ENCODE measurements around the gene NRP1.
"Not testable (repeated sequence)": the region's sequence is repeated elsewhere in the genome, so short reads cannot be mapped to it uniquely, and the experiment has no call there.

The NRP1 gene

GRCh38 chr10:33233635-33234034 is 100.8 kb downstream of the NRP1 start:
- DNase-seq, result no peak

DNA sequence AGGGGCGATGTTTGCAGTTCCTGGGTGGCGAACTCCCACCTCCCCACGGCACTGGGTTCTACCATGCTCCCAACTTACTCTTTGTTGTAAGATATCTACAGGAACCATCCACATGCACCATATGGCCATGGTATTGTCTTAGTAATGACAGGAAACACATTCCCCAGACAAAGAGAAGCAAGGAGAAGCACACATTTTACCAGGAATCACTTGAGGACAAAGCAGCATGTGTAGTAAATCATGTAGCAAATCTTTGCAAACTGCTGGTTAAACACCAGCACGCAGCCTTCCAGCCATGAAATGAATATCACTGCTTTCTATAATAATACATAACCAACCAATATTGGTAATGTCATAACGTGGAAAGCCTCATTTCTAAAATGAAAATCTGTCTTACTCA is 101.2 kb downstream of the NRP1 start:
- DNase-seq, result no peak

DNA sequence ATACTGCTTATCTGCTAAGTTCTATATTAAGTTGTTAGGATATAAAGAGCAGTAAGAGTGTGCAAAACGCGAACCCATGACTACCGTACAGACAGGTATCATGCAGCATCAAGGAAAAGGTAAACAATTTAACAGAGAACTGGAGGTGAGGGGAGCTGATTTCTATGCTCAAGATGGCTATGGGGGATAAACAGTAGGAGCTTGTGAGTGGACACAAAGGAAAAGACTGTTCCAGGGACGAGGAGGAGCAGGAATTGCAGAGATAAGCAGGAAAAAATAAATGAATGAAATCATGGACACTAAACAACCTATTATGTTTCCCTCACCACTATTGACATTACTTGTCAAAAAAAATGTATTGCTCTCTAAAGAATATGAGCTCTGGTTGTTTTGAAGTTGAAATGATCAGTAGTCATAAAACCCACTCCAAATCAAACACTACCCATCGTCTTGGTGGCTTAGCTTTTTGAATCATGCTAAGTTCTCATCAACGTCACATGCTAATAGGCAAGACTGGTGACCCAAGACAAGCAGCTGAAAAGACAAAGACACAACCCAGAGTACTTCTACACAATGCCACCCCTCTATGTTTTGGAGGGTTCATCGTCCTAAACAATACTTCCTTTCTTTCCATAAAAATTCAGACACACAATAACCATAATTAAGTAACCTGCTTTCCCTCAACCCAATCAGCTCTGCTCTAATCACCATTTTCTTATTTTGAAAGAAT is 102.7 kb downstream of the NRP1 start:
- no peak for DNase-seq

DNA sequence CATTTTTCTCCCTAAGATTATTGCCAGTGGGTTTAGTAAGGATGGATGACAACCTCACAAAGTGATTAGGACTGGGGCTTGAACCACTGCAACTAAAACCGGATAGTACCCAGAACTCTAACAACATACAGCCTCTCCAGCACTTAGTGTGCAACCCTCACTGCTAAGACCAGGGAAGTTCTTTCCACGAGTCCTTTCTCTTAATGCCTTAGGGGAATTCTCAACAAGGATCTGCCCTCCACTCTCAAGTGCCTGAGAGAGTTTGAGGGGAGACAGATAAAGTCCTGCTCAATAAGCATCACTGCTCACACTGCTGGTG is 104.6 kb downstream of the NRP1 start:
- DNase-seq, result no peak

- DNase-seq, result no peak
Observed at GRCh38 chr10:33229252-33229948, 105.1 kb downstream of the NRP1 start.

DNA sequence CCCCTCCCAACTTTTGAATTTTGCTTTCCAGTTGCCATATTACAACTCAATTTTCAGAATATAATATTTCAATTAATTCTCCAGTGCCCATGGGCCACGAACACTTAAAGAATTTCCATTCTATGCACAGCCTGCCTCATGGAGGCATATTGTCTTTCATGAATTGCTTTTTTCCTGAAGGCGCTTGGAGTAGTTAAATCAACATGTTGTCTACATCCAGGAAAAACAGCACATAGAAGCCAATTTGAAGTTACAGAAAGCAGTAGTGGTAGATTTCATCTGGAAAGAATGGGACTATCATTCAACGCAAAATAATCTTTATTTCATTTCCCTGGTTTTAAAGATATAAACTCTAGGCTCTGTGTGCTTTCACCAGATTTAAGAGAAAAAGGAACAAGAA is 106.0 kb downstream of the NRP1 start:
- no peak for DNase-seq

DNA sequence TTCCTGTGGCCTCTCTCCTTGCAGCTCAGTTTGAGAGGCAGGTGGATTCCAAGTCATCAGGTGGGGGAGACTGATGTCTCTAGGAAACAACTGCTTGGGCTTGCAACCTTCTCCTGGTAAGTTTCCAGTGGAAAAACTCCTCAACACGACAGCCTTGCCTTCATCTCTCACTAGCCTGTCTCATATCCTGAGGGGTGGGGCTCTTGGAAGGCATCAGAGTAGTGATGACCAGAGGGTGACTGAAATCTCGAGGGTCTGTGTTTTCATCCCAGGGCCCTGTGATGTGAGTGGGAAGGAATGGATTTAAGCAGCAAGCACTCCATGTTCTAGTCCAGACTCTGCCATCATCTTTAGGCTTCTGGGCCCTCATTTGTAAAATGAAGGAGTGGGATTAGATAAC is 107.0 kb downstream of the NRP1 start:
- DNase-seq, result no peak

DNA sequence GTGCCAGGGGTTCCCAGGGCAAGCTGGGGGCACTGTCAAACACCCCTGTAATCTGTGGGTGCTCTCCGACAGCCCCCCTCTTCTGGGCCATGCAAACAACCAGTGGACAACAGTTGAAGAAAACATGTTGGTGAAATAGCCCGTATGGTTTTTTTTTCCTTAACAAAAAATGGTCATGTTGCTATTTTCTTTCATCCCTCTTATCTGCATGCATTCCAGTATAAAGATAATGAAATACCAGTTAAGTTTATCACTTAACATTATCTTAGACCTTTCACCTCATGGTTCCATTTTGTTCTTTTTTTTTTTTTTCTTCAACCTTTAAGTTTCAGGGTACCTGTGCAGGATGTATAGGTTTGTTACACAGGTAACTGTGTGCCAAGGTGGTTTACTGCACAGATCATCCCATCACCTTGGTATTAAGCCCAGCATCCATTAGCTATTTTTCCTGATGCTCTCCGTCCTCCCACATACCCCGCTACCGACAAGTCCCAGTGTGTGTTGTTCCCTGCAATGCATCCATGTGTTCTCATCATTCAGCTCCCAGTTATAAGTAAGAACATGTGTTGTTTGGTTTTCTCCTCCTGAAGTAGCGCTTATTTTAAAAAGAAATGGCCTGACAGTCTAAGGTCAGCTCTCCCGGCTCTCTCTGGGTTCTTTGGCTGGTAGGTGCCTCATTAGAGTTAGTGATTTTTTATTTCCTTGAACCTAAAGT is 110.1 kb downstream of the NRP1 start:
- DNase-seq, result no peak

DNA sequence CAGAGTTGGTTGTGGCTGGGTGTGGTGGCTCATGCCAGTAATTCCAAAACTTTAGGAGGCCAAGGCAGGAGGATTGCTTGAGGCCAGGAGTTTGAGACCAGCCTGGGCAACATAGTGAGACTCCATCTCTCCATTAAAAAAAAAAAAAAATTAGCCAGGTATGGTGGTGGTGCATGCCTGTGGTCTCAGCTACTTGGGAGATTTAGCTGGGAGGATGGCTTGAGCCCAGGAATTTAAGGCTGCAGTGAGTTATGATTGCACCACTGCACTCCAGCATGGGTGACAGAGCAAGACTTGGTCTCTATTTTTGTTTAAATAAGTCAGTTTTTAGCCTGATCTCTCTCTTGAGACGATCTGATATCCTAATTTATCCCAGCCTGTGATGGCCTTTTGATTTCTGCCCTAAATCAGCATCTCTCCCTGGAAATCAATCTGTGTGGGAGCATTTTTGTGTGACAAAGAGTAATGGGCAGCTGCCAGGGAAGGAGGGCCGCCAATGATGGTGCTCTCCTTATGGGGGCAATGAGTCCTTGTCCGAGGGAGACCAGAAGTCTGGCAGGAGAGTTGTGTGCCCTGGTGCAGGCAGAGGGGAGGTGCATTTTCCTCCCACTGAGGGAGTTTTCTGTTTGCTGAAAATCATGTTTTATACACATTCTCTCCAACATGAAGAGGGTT is 111.0 kb downstream of the NRP1 start:
- no peak for DNase-seq

DNA sequence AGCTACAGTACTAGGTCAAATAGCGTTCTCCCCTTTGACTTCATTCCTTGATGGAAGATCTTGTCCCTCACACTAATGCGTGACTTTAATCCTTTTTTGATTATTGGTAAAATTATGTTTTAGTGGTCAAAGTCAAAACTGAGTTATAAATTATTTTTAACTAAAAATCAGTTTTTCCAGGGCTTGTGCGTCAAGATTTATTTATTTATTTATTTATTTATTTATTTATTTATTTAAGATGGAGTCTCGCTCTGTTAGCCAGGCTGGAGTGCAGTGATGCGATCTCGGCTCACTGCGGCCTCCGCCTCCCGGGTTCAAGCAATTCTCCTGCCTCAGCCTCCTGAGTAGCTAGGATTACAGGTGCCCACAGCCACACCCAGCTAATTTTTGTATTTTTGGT is 112.2 kb downstream of the NRP1 start:
- DNase-seq, result not testable (repeated sequence)

DNA sequence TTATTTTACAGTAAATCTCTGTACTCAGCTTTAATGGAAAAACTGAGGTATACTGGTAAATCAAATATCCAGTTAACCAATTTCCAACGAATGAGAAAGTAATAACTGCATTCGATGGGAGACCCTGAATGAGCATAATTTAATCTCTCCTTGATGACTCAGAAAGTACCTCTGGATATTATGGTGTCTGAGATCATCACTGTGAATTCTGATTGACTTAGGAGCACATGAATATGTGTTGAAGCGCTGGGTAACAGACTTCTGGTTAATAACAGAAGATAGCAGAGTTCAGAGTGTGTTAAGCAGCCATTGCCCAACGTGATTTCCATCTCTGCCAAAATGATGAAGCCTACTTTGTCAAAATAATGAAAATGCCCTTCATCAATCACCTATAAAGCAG is 116.6 kb downstream of the NRP1 start:
- DNase-seq, result no peak

DNA sequence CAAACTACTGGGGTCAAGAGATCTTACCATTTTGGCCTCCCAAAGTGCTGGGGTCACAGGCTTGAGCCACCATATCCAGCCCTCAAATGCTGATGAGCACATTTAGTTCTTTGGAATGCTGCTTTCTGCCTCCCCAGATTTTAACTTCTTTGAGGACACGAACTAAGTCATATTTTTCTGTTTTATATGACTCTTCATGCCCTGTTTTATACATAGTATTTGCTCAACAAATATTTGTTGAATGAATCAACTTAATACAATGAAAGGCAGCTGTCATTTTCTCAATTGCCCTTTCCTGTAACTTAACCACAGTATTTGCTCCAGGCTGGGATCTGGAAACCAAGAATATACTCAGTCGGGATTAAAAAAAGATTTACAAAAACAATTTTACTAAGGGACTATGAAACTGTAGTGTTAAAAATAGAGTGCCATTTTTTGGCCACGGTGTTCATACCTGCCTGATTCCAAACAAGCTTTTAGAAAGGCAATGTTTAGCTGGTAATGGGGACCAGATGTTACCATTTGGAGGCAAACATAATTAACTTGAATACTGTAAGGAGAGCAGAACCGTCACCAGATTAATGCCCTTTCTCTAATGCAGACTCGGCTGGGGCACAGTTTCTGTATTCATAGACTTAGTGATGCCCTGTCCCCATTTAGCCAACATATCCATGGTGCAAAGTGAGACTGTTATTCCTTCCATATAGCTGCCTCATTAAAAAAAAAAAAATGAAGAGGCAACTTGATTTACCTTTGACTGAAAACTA is 117.6 kb downstream of the NRP1 start:
- no peak for DNase-seq

DNA sequence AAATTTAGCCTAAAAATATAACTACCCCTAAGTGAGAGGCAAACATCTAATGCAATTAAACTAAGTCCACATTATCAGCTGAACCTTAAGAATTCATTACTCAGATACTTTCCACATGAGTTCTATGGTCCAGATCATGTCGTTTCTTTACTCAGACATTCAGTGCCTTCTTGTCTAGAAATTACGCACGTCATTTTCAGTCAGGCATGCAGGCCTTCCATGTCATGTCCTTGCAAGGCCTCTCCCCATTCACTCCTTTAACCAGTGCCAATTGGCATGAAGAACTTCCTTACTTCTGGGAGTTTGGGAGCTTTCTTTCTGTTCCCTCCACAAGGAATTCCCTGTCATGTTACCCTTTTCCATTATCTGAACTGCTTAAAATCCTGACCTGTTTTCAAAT is 118.8 kb downstream of the NRP1 start:
- DNase-seq, result no peak

DNA sequence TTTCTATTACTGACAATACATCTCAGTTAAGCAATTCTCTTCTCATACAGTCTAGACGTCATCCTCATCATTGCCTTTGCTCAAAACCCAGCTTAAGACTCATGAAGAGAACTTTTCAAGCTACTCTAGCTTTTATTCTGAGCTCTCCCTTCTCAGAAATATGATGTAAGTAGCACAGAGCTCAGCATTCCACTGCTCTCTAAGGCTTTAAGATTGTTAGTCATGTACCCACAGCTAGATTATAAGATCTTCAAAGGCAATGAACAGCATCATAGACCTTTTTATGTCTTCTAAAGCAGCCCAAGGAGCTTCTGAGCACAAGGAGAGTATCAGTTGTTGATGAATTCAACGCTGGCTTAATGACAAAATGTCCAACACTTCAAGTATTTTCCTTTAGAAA is 119.3 kb downstream of the NRP1 start:
- DNase-seq, result no peak

GRCh38 chr10:33214174-33214573 is 120.3 kb downstream of the NRP1 start:
- no peak for DNase-seq

DNA sequence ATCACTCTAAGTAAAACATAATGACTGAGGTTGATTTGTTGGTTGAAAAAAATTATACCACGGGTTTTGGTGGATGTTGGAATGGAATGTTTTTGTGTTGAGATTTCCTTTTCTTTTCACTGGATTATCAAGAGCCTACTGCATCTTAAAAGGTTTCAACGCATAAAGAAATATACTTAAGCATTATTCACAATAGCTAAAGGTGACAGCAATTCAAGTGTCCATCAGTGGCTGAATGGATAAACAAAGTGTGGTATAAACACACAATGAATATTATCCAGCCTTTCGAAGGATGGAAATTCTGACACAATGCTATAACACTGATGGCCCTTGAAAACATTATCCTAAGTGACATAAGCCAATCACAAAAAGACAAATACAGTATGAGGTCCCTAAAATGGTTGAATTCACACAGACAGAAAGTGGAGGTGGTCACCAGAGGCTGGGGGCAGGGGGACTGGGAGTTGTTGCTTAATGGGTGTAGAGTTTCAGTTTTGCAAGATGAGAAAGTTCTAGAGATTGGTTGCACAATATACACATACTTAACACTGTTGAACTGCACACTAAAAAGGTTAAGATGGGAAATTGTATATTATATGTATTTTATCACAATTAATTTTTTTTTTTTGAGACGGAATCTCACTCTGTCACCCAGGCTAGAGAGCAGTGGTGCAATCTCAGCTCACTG is 122.3 kb downstream of the NRP1 start:
- no peak for DNase-seq

DNA sequence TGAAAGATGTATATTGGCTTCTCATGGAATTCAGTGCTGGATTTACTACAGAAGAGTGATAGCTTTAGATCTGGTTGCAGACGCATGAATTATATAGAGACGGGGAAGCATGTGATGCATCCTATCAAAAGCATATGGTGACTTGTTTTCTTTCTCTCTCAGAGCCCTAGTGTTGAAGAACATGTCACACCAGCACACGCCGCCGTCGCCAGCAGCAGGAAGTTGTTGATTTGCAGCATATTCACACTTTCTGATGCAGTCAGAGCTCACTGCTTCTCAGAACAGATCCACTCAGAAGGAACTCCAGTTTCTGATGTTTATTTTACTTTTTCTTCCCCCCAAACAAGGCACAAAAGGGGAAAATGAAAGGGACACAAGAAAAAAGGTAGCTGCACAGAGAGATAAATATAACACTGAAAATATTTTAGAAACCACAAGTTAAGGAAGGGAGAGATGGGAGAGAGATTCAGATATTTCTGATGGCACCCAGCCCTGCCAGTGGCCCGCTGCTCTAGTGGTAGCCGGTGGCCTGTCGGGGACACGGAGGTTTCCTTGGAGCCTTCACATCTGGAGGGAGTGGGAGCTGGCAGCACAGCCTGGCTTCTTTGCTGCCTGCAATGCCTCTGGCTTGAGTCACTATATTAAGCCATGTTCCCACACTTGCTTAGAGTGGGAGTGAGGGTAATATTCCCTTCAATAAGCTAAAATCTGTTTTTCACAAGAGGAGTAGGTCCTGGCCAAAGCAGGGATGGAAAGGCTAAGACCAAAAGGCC is 123.2 kb downstream of the NRP1 start:
- no peak for DNase-seq

DNA sequence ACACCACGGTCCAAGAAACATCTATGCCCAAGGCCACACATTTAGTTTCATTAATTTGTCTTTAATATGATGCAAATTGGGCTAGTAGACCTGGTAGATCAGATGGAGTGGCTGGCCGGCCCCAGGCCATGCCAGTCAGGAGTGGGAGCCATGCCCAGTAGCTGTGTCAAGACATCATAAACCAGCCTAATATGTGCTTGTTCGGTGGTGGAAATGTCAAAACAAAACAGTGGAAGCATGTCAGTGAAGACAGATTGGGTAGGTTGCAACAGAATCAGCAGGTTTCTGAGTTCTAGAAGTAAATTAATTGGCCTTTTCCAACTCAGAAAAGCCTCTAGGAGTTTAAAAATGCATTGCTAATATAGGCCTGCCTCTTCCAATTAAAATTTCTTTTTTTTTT is 124.7 kb downstream of the NRP1 start:
- no peak for DNase-seq

- DNase-seq, result no peak
Observed at GRCh38 chr10:33208166-33208565, 126.3 kb downstream of the NRP1 start.

- DNase-seq, result no peak
Observed at GRCh38 chr10:33204031-33204430, 130.4 kb downstream of the NRP1 start.

DNA sequence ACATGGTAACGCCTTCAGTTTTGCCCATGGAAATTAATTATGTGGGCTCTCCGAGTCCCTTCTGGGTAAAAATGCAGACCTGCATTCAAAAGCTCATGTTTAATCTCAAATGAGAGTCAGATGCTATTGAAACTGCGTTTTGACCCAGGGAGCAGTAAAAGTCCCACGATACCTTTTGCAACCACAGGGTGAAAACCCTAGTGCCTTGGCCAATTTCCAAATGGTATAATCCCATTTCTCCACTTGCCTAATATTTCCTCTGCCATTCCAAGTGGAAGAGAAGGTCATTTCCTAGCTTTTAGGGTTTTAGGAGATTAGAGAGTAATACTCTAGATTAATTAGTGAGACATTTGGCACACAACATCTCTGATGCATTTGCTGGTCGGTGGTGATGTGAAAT is 132.5 kb downstream of the NRP1 start:
- DNase-seq, result no peak
